HG03354 (cell line): ENCODE results near the gene DPH7.
"Not testable (repeated sequence)": the region's sequence is repeated elsewhere in the genome, so short reads cannot be mapped to it uniquely, and the experiment has no call there.

Source experiments
- ATAC-seq: cut with Tn5 transposase; IDR thresholded peaks from one replicate; pipeline ENCODE4 v1.9.1; 2021; ENCODE audit warnings: mild to moderate bottlenecking; ENCODE audit not compliant: unreplicated experiment, poor library complexity, severe bottlenecking

Gene DPH7

GRCh38 chr9:137524981-137525317, 53.8 kb downstream of the DPH7 start:
- no peak for ATAC-seq

GRCh38 chr9:137524161-137524980, 54.4 kb downstream of the DPH7 start:
- no peak for ATAC-seq

- no peak for ATAC-seq
These were observed 55.8 kb downstream of the DPH7 start for GRCh38 chr9:137522746-137523455.

- ATAC-seq, result no peak
These were observed 57.2 kb downstream of the DPH7 start for GRCh38 chr9:137521405-137521985.

GRCh38 chr9:137520614-137521404, 57.9 kb downstream of the DPH7 start:
- ATAC-seq, result no peak

- no peak for ATAC-seq
These were observed 59.2 kb downstream of the DPH7 start for GRCh38 chr9:137519553-137519952.

- ATAC-seq, result not testable (repeated sequence)
These were observed 59.9 kb downstream of the DPH7 start for GRCh38 chr9:137518661-137519459.

- ATAC-seq, result no peak
These were observed 62.4 kb downstream of the DPH7 start for GRCh38 chr9:137516144-137516917.

- ATAC-seq, result no peak
These were observed 63.4 kb downstream of the DPH7 start for GRCh38 chr9:137515338-137515724.

- ATAC-seq, result no peak
These were observed 63.9 kb downstream of the DPH7 start for GRCh38 chr9:137514691-137515337.

GRCh38 chr9:137513801-137514570, 64.7 kb downstream of the DPH7 start:
- not testable (repeated sequence) for ATAC-seq

GRCh38 chr9:137513136-137513535, 65.6 kb downstream of the DPH7 start:
- not testable (repeated sequence) for ATAC-seq

- no peak for ATAC-seq
These were observed 66.8 kb downstream of the DPH7 start for GRCh38 chr9:137511758-137512463.

- not testable (repeated sequence) for ATAC-seq
These were observed 67.6 kb downstream of the DPH7 start for GRCh38 chr9:137511126-137511525.

GRCh38 chr9:137509198-137509597, 69.5 kb downstream of the DPH7 start:
- no peak for ATAC-seq

- no peak for ATAC-seq
These were observed 72.0 kb downstream of the DPH7 start for GRCh38 chr9:137506702-137507171.

- ATAC-seq, result no peak
These were observed 72.5 kb downstream of the DPH7 start for GRCh38 chr9:137506274-137506673.
